Measurements from ENCODE around the gene RPUSD3.

The RPUSD3 gene

GRCh38 chr3:9886328-9886727 lies 42.5 kb upstream of the RPUSD3 start:
- TF ChIP-seq CTCF (IDR thresholded peaks at IDR 0.05): no peak
- no peak overlapping the region for H3K27ac ChIP-seq
- H3K4me3 ChIP-seq: no peak overlapping the region
- DNase-seq (ENCODE audit: low spot score): no peak

GRCh38 chr3:9884555-9885165 lies 40.9 kb upstream of the RPUSD3 start:
- no peak overlapping the region for H3K4me3 ChIP-seq
- DNase-seq (ENCODE audit: low spot score): no peak
- no peak overlapping the region for H3K27ac ChIP-seq
- no peak for TF ChIP-seq CTCF (IDR thresholded peaks at IDR 0.05)

- no peak for TF ChIP-seq CTCF (IDR thresholded peaks at IDR 0.05)
- DNase-seq (ENCODE audit: low spot score): no peak
- Histone ChIP-seq H3K4me3 (no peak overlapping the region), H3K27ac (no peak overlapping the region)
Observed at GRCh38 chr3:9883706-9884554, 40.1 kb upstream of the RPUSD3 start.

- Histone ChIP-seq H3K27ac (no peak overlapping the region), H3K4me3 (no peak overlapping the region)
- no peak for DNase-seq (ENCODE audit: low spot score)
- TF ChIP-seq CTCF (IDR thresholded peaks at IDR 0.05): no peak
Observed at GRCh38 chr3:9881441-9881840, 37.6 kb upstream of the RPUSD3 start.

GRCh38 chr3:9879830-9880549 lies 36.2 kb upstream of the RPUSD3 start, which contains the start of gene CIDEC:
Gene CIDEC (minus strand): TSS chr3:9880253. CDS start chr3:9878486, 1,767 bp downstream.
- Histone ChIP-seq H3K4me3 (no peak within 1 kb of the TSS), H3K27ac (no peak within 1 kb of the TSS)
- no peak for TF ChIP-seq CTCF (IDR thresholded peaks at IDR 0.05)
- no peak for DNase-seq (ENCODE audit: low spot score)

GRCh38 chr3:9878700-9879099 lies 34.9 kb upstream of the RPUSD3 start:
- H3K4me3 ChIP-seq: no peak overlapping the region
- DNase-seq (ENCODE audit: low spot score): no peak
- no peak for TF ChIP-seq CTCF (IDR thresholded peaks at IDR 0.05)
- H3K27ac ChIP-seq: no peak overlapping the region

All from coronary artery (tissue), 2 donors.